HG02642 (cell line): ENCODE measurements around the gene NEDD9.

Source experiments
- ATAC-seq: cut with Tn5 transposase; IDR thresholded peaks from one replicate; pipeline ENCODE4 v1.9.1; 2021; ENCODE audit warnings: mild to moderate bottlenecking; ENCODE audit not compliant: unreplicated experiment, poor library complexity

The NEDD9 gene

GRCh38 chr6:11204794-11205366, 27.6 kb downstream of the NEDD9 start:
- no peak for ATAC-seq

- no peak for ATAC-seq
These were observed 28.5 kb downstream of the NEDD9 start for GRCh38 chr6:11204005-11204399.

DNA sequence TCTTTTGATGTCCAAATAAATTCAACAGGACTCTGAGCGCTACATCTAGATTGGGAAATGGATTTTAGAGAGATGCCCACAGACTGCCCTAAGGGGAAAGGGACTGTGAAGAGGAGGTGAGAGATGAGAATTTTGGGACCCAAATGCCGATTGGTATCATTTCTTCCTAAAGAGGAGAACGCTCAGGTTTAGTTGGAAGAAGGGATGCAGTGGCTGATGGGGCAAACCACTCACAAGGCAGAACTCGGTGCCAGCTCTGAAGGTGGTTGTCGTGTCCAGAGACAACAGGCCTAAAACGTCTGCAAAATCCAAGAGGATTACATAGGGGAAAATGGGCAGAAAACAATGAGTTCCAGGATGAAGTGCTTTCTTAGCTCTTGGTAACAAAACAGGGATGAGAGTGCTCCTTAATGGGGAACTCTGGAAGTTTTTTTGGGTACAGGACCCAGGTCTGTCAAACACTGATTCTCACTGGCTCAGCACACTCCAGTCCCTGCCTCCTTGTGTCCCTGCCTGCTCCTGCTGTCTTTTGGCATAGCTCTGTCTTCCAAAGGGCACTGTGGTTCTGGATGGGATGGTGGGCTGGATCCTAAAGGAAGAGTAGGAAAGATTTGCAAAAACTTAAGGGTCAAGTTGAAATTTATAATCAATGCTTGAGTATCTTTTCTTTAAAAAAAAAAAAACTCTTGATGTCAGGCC, 29.0 kb downstream of the NEDD9 start:
- ATAC-seq, result no peak

DNA sequence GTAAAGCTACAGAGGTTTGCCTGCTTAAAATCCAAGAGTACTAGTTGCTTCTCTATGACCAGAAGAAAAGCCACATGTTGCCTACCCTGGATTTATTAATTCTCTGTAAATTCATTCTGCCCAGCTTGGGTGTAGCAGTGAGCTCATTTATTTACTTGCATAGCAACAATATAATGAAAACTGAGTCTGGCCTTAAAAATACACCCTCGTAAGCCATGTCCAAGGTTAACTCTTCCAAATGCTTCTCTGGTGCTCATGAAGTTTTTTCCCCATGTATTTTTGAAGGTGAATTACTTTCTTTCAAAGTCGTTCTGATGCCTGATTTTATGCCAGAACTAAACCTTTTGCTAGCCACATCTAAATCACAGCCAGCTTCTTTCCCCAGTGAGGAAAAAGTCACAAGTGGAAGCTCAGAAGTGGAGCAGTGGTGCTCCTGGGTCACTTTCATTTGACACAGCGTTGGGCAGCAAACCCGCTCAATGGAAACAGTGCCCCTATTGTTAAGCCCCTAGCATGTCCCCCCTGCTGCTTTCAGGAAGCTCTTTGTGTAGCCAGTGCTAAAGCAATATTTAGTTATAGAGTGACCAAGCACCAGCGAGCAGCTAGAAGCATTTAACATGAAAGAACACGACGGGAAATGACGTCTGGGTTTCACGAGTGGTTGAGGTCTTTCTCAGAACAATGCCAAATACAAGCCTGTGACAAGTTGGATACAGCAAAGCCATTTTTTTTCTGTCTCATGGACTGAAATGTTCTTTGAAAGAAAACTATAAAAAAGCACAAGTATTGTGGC, 29.8 kb downstream of the NEDD9 start:
- no peak for ATAC-seq

GRCh38 chr6:11201772-11202512, 30.5 kb downstream of the NEDD9 start:
- ATAC-seq, result no peak

DNA sequence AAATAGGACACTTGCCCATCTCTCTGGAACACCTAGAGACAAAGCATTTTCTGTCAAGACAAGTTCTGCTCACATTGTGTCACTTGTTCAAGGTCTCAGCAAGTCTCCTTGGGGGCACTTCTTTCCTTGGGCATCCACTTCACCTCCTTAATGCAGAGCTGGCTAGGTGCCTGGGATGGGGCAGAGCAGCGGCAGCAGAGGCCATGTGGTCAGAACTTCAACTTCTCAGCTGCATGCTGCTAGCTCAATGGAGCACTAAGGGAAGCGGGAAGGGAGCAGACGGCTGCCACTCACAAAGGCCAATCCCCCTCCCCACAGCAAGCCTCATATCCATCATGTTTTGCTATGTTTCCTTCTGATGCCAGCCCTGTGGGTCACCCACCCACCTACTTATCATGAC, 31.5 kb downstream of the NEDD9 start:
- no peak for ATAC-seq

DNA sequence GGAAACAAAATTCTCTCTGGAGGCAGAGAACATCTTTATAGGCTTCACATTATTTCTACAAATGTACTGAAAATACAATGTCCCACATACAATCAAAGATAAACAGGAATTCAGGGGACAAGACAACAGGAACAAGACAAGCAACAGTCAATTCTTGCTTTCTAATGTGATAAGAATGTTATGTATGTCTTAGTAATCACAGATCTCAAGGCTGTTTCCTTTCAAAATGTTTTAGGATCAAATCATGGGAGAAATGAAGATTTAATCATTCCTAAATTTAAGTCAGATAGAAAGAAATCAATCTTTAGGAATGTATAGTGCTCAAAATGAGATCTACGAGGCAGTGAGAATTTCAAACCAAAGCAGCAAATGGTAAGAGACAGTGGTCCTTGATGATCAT, 32.1 kb downstream of the NEDD9 start:
- ATAC-seq, result no peak

DNA sequence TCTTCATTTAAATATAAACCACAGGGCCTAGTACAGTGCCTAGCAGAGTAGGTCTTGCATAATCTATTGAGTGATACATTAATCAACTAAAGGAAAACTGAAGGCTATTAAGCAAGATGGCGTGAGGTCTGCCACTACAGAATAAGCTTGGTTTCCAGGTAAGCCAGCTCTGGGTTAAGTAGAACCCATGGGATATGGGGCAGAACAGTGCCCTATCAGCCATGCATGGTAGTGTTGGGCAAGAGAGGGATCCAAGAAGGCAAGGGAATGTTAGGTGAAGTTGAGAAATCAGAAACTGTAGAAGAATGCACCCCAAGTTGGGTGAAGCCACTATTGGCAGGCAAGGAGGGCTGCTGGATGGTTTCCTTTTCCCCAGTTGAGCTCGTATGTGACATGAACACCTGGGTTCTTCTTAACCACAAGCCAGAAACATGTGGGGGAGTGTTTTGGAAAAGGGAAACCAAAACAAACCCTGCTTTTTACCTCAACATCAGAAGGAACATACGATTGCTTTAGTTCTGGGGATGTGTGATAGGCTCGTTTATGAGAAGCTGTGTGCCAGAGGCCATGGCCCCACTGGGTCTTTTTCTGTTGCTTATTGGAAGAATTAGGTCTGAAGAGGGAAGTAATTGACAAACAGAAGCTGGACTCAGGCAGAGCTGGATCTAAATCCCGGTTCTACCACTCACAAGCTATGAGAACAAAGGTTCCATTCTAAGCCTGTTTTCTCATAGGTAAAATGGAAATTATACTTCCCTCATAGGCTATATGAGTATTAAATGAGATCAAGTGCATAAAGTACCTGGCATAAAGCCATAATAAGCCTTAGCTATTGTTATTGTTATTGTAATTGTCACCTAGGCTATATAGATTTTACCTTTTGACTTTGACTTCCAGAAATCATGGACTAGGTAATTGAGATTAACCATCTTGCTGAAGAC, 33.5 kb downstream of the NEDD9 start:
- peak; percentile 47 for ATAC-seq

DNA sequence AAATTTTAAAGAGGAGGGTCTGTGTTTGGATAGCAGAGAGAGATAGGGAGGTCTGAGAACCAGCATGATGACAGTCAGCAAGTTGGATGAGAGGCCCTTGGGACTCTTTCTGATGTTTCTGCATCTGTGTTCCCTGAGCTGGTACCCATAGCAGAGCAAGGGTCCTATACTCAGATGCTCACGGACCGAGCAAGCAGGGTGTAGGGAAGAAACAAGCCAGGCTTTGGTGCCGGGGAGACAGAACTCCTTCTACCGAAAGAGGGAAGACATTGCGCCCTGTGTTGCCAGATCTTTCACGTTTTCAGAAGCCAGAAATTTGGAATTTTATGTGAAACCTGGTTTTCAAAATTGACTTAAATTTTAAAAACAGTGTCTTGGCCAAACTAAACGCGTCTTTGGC, 34.6 kb downstream of the NEDD9 start:
- ATAC-seq, result no peak

DNA sequence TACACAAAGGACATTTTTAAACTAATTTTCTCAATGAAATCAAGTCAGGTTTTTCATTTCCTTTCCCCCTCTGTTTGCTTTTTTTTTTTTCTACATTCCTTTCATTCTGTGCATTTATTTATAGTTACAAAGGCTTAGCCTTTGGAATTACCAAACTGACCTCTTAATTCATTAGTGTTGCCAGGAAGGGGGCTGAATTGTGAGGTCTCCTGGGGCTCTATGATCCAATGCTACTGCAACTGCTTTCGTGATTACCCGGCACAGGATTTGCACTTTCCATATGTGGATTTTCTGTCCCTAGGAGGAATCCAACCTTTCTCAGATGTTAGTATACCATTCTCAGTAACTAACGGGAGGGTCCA, 35.3 kb downstream of the NEDD9 start:
- no peak for ATAC-seq

GRCh38 chr6:11196511-11197174, 35.8 kb downstream of the NEDD9 start:
- no peak for ATAC-seq

- no peak for ATAC-seq
These were observed 37.9 kb downstream of the NEDD9 start for GRCh38 chr6:11194356-11195218.

GRCh38 chr6:11193434-11193833, 39.0 kb downstream of the NEDD9 start:
- ATAC-seq, result no peak

- no peak for ATAC-seq
These were observed 40.3 kb downstream of the NEDD9 start for GRCh38 chr6:11192167-11192566.

- no peak for ATAC-seq
These were observed 41.7 kb downstream of the NEDD9 start for GRCh38 chr6:11190625-11191245.

GRCh38 chr6:11189865-11190624, 42.4 kb downstream of the NEDD9 start:
- no peak for ATAC-seq

DNA sequence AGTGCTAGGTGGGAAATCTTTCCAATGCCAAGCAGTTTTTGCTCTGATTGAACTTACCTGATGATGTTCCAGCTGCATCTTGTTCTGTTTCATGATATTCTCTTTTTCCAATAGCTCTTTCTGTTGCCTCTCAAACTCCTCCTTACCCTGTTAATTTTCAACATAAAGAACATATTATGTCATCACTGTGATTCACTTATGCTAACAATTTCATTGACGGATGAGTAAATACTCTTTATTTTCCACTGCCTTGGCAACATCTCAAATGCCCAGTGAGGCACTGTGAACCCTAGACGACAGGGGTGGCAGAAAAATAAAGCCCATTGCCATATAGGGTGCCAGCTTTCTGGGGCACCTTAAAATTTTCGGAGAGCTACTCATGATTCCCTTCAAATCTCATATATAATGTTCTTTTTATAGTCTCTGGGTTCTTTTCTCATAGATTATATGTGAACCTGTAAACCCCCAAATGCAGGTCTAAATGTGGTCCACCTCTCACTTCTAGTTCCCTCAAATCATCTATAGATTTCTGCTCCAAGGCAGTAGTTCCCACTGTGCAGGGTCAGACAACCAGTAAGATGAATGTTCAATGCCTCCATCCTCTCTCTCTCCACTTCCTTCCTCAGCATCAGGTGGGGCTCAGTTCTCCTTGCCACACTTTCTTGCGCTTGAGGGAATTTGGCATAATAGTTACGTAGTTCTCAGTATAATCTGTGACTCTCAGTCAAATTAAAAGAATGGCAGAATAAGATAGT, 44.1 kb downstream of the NEDD9 start:
- ATAC-seq, result no peak
